CD4-positive, alpha-beta T cell (primary cell): Measurements from ENCODE around the gene MARCO. TPM values are rescaled to one million over a fixed set of nuclear protein-coding genes. Genes with fewer than 3 reads are reported as not detected.
A peak's percentile ranks its signal among the peaks of the same experiment; 100 is the strongest.

Experiments used
- ATAC-seq: fragments of 200-7000 bp; cut with Tn5 transposase; one replicate; pipeline ENCODE4 v1.10.0; 2022; ENCODE audit warnings: mild to moderate bottlenecking; ENCODE audit not compliant: poor library complexity
- CTCF ChIA-PET: fragments of 350-600 bp; sonication (Branson Sonifier 250); formaldehyde crosslinking; loops from one replicate; lab custom pipeline; 2021; ENCODE audit warnings: antibody characterized with exemption, inconsistent platforms; lab: Charles Lee
- POLR2A ChIA-PET: fragments of 350-600 bp; sonication (Branson Sonifier 250); formaldehyde crosslinking; loops from one replicate; lab custom pipeline; 2021; ENCODE audit warnings: antibody characterized with exemption, inconsistent platforms; lab: Charles Lee
- DNase-seq, 14 experiments: peaks; one replicate each; pipeline ENCODE4 v3.0.0-alpha.2; 2013 to 2020; ENCODE audit warnings: mixed read lengths in 2 of 14
- H3K27ac ChIP-seq, 2 donors: one replicate each; pipeline versions ENCODE4 v1.5.1 to v1.7.0; 2013; ENCODE audit warnings: low read length in 2 of 2, low read depth in 1 of 2, mild to moderate bottlenecking in 1 of 2
- H3K27me3 ChIP-seq, 2 experiments: 1 replicate in 1 of 2; 2 replicates in 1 of 2; pipeline versions ENCODE4 v1.6.1 to v1.7.0; 2013; ENCODE audit warnings: low read length in 2 of 2, control low read depth in 1 of 2, mild to moderate bottlenecking in 1 of 2, moderate library complexity in 1 of 2; ENCODE audit not compliant: insufficient read depth in 2 of 2, control insufficient read depth in 1 of 2
- H3K36me3 ChIP-seq: one replicate; pipeline ENCODE4 v1.6.1; 2013; ENCODE audit warnings: low read length, control low read depth; ENCODE audit not compliant: insufficient read depth
- H3K4me1 ChIP-seq: one replicate; pipeline ENCODE4 v1.6.1; 2013; ENCODE audit warnings: low read length, control low read depth; ENCODE audit not compliant: insufficient read depth
- H3K4me3 ChIP-seq: one replicate; pipeline ENCODE4 v1.5.1; 2013; ENCODE audit warnings: mild to moderate bottlenecking, low read length, moderate library complexity
- H3K9me3 ChIP-seq, 2 experiments: 1 replicate in 1 of 2; 2 replicates in 1 of 2; pipeline versions ENCODE4 v1.6.1 to v1.7.0; 2013; ENCODE audit warnings: low read length in 2 of 2, mild to moderate bottlenecking in 2 of 2, control low read depth in 1 of 2, moderate library complexity in 1 of 2; ENCODE audit not compliant: control insufficient read depth in 1 of 2, insufficient read depth in 1 of 2
- H3K27ac Mint-ChIP-seq: one replicate; pipeline ENCODE4 v1.8.0; 2020; ENCODE audit warnings: mixed read lengths
- H3K27me3 Mint-ChIP-seq: one replicate; pipeline ENCODE4 v1.8.0; 2021; ENCODE audit warnings: mixed read lengths
- H3K36me3 Mint-ChIP-seq: one replicate; pipeline ENCODE4 v1.8.0; 2021; ENCODE audit warnings: low read depth, mixed read lengths
- H3K4me1 Mint-ChIP-seq: one replicate; pipeline ENCODE4 v1.8.0; 2021; ENCODE audit warnings: low read depth, mixed read lengths
- H3K4me3 Mint-ChIP-seq: one replicate; pipeline ENCODE4 v1.8.0; 2020; ENCODE audit warnings: mild to moderate bottlenecking, mixed read lengths
- H3K9me3 Mint-ChIP-seq: one replicate; pipeline ENCODE4 v1.8.0; 2020; ENCODE audit warnings: mixed read lengths
- CTCF ChIP-seq: fragments of 200-600 bp; IDR thresholded peaks from one replicate; pipeline ENCODE4 v1.8.0; 2022; ENCODE audit warnings: antibody characterized with exemption, mild to moderate bottlenecking
- intact Hi-C, 2 experiments: fragments of 100-400 bp; cut with DNase I in 1 of 2; cut with micrococcal nuclease in 1 of 2; formaldehyde crosslinking; loops; one replicate each; pipeline versions ENCODE4 v1.15.1 to v1.9.0; 2023 to 2025; cut with DNase I, micrococcal nuclease
- total RNA-seq, 174 experiments: library from RNA in 2 of 174; stranded (reverse) in 2 of 174; gene quantifications; one replicate each; pipeline ENCODE4 v1.2.3 and lab custom pipeline; 2021 to 2026

The MARCO gene
- total RNA-seq, 2 experiments from 2014 or later, result 0.22 TPM; not detected in 1

- Histone ChIP-seq H3K9me3 (peaks cover 4 to 14% of the 10 kb centered on the region in 2 experiments), H3K36me3 (no peaks in the 10 kb centered on the region), H3K4me3 (no peak overlapping the region), H3K27ac (no peak overlapping the region), H3K27me3 (no peaks in the 10 kb centered on the region), H3K4me1 (no peaks in the 10 kb centered on the region)
- H3K27me3 Mint-ChIP-seq, result no peaks in the 10 kb centered on the region
- ChIA-PET CTCF (no interaction called here), POLR2A (no interaction called here)
- TF ChIP-seq CTCF, result no peak
- intact Hi-C loops, result no loop called here
- no peaks in the 10 kb centered on the region for H3K36me3 Mint-ChIP-seq
- H3K27ac Mint-ChIP-seq, result no peak overlapping the region
- ATAC-seq, result no peak
- no peaks in the 10 kb centered on the region for H3K4me1 Mint-ChIP-seq
- DNase-seq, result no peak
- no peak overlapping the region for H3K4me3 Mint-ChIP-seq
- peaks cover 7% of the 10 kb centered on the region for H3K9me3 Mint-ChIP-seq
These were observed 9.0 kb upstream of the MARCO start for GRCh38 chr2:118932949-118933348.

- H3K27ac ChIP-seq, result no peak overlapping the region
- ATAC-seq, result no peak
- peak in 3 of 14 experiments; percentile 2 to 47 (median 28) for DNase-seq
- POLR2A ChIA-PET, result no interaction called here
- no peaks in the 10 kb centered on the region for H3K36me3 Mint-ChIP-seq
- peaks cover 4 to 14% of the 10 kb centered on the region in 2 experiments for H3K9me3 ChIP-seq
- CTCF ChIA-PET, result no interaction called here
- no peak overlapping the region for H3K27ac Mint-ChIP-seq
- no peak overlapping the region for H3K4me3 Mint-ChIP-seq
- no peaks in the 10 kb centered on the region for H3K4me1 ChIP-seq
- peaks cover under 1% of the 10 kb centered on the region for H3K27me3 Mint-ChIP-seq
- H3K4me3 ChIP-seq, result no peak overlapping the region
- intact Hi-C loops, result no loop called here
- no peaks in the 10 kb centered on the region for H3K36me3 ChIP-seq
- peaks cover 13% of the 10 kb centered on the region for H3K4me1 Mint-ChIP-seq
- H3K9me3 Mint-ChIP-seq, result peaks cover 7% of the 10 kb centered on the region
- no peak for TF ChIP-seq CTCF
- H3K27me3 ChIP-seq, result no peaks in the 10 kb centered on the region
These were observed 5.7 kb upstream of the MARCO start for GRCh38 chr2:118936306-118936705.

GRCh38 chr2:118936936-118937335, 5.1 kb upstream of the MARCO start:
- Histone ChIP-seq H3K4me1 (no peaks in the 10 kb centered on the region), H3K9me3 (peaks cover 4 to 14% of the 10 kb centered on the region in 2 experiments), H3K36me3 (no peaks in the 10 kb centered on the region), H3K27me3 (no peaks in the 10 kb centered on the region), H3K27ac (no peak overlapping the region), H3K4me3 (no peak overlapping the region)
- H3K27me3 Mint-ChIP-seq, result peaks cover 4% of the 10 kb centered on the region
- CTCF ChIA-PET, result no interaction called here
- intact Hi-C loops, result no loop called here
- peaks cover 15% of the 10 kb centered on the region for H3K4me1 Mint-ChIP-seq
- H3K27ac Mint-ChIP-seq, result no peak overlapping the region
- POLR2A ChIA-PET, result no interaction called here
- no peak overlapping the region for H3K4me3 Mint-ChIP-seq
- DNase-seq, result peak in 2 of 14 experiments; percentile 18 to 22
- peaks cover 7% of the 10 kb centered on the region for H3K9me3 Mint-ChIP-seq
- no peak for ATAC-seq
- TF ChIP-seq CTCF, result no peak
- no peaks in the 10 kb centered on the region for H3K36me3 Mint-ChIP-seq
